Activated CD8-positive, alpha-beta memory T cell treated with anti-CD3 and anti-CD28 coated beads for 4 hours (primary cell): ENCODE data around the gene CCDC43.
"Not testable (repeated sequence)": the region's sequence is repeated elsewhere in the genome, so short reads cannot be mapped to it uniquely, and the experiment has no call there.

Source experiments
- DNase-seq, 2 donors: peaks; one replicate each; pipeline ENCODE4 v3.0.0-alpha.2; 2020; ENCODE audit warnings: low read depth in 2 of 2

CCDC43 gene

DNA sequence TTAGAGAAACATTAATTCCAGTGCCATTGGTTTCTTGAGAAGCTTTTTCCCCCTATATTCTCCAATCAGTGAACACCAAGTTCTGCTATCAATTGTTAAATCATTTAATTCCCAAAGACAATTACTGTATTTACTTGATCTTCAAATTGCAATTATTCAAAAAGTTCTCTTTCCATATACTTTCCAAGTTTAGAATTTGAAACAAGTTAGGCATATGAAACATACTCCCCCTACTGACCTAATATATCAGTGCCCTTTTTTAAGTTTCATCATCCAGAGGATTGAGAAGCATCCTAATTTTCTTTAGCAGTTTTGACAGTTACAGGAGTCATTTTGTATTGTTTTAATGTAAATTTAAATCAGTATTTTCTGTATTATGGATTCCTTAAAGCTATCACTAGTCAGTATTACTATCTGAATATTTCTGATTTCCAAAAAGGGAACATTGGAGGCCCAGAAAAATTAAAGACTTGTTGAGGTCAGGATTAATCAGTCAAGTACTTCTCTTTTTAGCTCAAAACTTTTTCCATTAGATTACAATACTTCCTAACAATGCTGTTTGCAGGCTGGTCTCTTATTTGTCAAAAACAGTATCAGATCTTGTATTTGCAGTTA, 17.0 kb downstream of the CCDC43 start:
- DNase-seq, result no peak

DNA sequence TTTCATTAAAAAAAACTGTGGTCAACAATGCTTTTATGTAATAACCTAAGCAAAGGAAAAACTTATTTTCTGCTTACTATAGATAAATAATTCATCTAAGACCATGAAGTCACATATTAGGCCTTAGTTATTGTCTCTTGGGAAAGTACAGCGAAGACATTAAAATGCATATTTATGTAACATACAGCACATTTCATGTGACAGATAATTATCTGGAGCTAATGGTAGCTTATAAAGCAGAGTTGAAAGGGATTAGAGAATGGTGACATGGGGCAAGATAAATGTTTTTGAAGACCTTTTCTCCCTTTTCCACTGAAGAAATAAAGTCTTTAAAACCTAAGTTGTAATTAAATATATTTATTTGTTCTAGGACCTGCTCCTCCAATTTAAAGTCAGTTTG, 23.6 kb downstream of the CCDC43 start:
- DNase-seq, result no peak

DNA sequence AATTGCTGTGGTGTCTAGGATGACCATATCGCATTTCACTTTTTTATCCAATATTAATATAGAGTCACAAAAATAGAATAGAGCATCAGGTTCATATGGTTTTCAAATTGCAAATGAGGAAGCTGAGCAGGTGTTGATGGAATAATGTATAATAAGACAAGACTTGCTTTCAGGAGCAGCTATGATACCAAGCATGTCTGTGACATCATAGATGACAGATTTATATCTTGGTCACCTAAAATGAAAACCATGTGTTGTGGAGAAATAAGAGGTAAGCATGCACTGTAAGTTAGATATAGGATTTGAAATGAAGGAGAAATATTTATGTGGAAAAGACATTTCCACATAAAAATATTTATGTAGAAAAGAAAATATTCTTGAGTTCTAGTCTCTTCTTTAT, 24.7 kb downstream of the CCDC43 start:
- DNase-seq, result no peak

DNA sequence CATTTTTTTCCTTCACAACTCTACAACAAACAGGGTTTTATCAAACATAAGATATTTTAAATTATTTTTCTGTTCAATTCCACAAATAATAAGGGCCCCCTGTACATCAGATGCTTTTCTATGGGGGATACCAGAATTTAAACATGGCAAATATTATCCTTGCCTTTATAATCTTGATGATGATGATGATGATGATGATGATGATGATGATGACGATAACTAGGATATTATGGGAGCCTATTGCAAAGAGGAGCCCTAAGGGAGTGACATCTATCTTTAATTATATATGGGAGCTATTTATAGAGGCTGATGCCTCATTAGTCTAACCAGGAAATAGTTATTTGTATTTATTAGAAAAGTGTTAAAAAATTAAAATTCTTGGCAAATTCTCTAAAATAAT, 26.5 kb downstream of the CCDC43 start:
- no peak for DNase-seq

DNA sequence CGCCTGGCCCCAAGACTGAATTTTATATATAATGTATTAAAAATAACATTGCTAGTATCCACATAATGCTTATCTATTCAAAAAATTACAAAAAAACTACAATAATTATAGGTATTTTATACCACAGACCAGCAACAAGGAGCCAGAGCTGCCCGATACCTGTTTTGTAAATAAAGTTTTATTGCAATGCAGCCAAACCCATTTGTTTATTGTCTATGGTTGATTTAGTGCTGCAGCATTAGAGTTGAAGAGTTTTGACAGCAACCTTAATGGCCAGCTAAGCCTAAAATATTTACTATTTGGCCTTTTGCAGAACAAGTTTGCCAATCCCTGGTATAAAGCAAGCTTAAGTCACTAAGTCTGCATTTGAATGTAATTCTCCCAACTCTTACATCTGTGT, 27.7 kb downstream of the CCDC43 start:
- DNase-seq, result no peak

DNA sequence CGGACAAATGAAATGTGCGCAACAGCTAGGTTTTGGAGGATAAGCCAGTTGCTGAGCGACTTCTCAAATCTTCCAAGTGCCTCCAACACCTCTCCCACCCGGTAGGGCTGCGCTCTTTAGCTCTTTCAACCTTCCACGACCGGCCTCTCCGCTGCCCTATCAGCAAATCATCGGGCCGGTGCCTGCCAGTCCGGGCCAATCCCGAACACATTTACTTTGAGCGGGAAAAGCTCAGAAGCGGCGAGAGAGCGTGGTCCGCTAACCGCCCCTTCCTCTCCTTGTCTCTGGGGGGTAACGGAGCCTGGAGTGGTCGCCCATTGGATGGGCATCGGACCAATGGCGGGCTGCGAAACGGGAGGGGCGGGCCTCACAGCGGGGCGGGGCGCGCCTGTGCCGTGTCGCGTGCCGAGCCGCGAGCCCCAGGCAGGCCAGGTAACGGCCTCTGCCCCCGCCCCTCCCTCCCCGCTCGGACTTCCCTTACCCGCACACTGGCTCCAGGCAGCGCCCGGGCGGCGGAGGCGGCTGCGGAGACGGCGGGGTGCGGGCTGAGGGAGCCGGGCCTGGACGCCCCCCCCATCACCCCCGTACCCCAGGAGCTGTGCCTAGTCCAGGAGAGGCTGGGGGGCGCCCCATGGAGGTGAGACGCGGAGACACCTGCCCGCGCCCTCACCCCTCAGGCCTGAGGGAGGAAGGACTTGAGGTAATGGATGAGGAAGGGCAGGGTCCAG, 33.4 kb downstream of the CCDC43 start, which contains the start of gene MEIOC:
MEIOC (plus strand) TSS at position 486 of the 728 bp plus-strand sequence; CDS start at position 632, 146 bp downstream.
- DNase-seq, result no peak

DNA sequence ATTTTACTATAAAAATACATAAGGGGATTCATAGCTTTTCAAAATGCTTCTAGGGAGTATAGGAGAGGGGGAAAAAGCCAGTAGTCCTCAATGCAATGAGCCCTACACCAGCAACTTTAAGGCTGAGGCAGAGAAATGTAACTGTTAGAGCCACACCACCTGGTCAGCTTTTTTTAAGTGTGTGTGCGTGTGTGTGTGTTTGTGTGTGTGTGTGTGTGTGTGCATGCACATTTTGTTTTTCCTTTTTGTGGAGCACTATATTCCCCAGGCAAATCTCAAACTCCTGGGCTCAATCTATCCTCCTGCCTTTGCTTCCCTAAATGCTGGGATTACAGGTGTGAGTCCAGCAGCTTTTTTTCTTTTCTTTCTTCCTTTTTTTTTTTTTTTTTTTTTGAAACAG, 35.6 kb downstream of the CCDC43 start:
- no peak for DNase-seq

DNA sequence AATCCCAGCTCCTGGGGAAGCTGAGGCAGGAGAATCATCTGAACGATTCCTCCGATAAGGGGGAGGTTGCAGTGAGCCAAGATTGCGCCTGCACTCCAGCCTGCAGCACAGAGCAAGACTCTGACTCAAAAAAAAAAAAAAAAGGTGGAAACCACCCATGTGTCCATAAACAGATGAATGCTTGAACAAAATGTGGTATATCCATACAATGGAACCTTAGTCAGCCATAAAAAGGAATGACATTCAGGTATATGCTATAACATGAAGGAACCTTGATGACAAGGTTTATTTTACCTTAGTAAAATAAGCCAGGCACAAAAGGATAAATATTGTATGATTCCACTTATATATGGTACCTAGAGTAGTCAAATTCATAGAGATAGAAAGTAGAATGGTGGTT, 36.2 kb downstream of the CCDC43 start:
- DNase-seq, result no peak

DNA sequence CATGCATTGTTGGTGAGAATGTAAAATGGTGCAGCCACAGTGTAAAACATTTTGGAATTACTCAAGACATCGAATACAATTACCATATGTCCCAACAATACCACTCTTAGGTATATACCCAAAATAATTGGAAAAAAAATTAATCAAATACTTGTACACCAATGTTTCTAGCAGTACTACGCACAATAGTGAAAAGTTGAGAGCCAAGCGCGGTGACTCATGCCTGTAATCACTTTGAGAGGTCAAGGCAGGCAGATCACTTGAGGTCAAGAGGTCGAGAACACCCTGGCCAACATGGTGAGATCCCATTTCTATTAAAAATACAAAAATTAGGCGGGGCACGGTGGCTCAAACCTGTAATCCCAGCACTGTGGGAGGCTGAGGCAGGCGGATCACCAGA, 36.8 kb downstream of the CCDC43 start:
- no peak for DNase-seq

DNA sequence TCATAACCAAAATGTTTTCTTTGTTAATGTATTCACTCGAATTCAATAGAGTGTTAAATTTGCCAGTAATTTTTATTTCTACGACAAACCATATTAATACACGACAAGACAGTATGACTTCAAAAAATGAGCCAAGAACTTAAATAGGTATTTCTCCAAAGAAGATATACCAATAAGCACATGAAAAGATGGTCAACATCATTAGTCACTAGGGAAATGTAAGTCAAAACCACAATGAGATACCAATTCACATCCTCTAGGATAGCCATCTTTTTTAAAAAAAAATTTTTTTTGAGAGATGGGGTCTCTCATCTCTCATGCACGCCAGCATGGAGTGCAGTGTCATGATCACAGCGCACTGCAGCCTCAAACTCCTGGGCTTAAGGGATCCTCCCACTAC, 38.3 kb downstream of the CCDC43 start:
- no peak for DNase-seq

DNA sequence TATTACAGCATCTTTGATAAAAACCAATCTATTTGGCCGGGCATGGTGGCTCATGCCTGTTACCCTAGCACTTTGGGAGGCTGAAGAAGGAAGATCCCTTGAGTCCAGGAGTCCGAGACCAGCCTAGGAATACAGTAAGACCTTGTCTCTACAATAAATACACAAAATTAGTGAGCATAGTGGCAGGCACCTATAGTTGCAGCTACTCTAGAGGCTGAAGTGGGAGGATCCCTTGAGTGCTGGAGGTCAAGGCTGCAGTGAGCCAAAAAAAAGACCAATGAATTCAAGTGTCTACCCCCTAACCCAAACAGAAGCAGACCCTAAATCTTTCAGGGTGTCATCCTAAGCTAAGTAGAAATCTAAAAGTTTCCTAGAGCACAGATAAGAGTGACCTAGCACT, 40.6 kb downstream of the CCDC43 start:
- no peak for DNase-seq

DNA sequence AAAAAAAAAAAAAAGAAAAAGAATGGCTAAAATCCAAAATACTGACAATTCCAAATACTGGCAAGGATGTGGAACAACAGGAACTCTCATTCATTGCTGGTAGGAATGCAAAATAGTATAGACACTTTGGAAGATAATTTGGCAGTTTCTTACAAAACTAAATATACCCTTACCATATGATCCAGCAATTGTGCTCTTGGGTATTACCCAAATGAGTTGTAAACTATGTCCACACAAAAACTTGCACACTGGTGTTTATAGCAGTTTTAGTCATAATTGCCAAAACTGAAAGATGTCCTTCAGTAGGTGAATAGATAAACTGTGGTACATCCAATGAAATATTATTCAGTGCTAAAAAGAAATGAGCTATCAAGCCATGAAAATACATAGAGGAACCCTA, 41.8 kb downstream of the CCDC43 start:
- DNase-seq, result no peak

DNA sequence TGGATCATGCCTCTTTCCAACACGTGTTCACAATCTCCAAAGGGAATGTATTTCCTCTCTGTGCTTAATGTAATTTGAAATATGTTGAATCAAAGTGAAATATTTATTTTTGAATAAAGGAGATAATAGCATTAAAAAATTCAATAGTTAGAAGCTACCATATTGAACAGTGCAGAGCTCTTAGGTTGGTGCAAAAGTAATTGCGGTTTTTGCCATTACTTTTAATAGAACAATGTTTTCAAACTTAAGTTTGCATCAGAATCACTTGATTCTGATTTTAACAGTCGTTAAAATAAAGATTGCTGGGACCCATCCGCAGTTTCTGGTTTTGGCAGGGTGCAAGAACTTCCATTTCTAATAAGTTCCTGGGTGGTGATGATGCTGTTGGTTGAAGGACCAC, 43.3 kb downstream of the CCDC43 start:
- no peak for DNase-seq

DNA sequence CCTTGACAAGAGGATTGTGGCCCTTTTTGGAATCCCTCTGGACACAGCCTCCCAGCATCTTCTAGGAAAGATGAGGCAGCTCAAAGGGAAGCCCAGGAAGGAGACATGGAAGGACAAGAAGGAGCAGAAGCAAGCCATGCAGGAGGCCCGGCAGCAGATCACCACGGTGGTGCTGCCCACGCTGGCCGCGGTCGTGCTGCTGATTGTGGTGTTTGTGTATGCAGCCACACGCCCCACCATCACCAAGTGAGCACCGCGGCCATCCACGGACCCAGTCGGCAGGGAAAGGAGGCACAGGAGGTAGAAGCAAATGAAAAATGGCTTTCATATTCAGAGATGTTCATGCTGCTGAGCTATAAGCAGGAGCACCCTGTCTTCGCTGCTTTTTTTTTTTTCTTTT, 44.2 kb downstream of the CCDC43 start:
- DNase-seq, result no peak

DNA sequence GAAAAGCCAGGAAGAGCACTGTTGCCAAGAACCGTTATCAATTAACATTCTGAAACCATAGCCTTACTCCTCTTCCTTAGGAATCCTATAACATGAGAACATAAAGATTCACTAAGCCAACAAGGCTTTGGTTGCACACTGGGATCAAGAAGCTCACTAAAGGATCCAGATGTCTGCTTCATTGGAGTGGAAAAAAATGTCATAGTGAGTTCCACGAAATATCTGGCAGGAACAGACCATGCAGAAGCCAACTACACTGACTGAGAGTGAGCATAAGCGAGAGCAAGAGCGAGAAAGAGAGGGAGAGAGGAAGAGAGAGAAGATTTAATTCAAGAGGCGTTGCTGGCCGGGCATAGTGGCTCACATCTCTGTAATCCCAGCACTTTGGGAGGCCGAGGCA, 46.7 kb downstream of the CCDC43 start:
- no peak for DNase-seq

DNA sequence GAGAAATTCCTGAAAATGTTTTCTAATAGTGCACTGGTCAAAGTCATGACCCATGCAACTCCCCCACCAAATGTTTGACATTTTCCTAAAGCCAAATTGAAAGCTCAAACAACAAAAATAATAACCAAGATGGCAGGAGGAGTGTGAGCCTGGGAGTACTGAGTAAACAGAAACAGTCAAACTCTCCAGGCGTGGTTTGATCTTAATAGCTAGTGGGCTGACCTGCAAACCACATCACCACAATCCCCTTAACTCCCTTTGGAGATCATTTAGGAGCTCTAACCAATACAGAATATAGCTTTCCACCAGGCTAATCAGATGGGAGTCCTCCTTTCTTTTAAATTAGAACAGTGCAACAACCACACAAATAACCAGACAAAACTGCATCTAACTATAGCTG, 52.5 kb downstream of the CCDC43 start:
- no peak for DNase-seq

DNA sequence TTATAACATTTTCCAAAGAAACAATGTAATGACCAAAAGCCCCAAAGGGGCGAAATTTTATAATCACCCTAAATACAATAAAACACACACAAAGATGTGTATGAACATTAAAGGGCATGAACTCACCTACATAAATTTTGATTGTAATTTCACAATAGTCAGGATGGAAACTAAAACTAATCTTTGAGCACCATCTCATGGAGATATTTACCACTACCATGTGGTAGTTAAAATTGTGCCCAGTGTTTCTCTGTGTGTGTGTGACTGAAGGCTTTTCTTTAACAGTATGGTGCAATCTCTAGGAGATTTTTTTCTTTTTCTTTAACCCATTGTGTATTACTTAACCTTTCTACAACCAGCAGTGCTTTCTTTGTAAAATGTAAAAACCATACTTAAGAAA, 53.0 kb downstream of the CCDC43 start:
- DNase-seq, result no peak

DNA sequence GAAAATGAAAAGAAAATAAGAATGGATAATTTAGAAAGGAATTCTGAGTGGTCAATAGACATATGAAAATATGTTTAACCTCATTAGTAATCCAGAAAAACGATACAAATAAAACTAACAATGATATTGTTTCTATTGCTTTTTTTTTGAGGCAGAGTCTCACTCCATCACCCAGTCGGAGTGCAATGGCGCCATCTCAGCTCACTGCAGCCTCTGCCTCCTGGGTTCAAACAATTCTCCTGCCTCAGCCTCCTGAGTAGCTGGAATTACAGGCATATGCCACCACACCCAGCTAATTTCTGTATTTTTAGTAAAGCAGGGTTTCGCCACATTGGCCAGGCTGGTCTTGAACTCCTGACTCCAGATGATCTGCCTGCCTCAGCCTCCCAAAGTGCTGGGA, 55.2 kb downstream of the CCDC43 start:
- DNase-seq, result not testable (repeated sequence)

DNA sequence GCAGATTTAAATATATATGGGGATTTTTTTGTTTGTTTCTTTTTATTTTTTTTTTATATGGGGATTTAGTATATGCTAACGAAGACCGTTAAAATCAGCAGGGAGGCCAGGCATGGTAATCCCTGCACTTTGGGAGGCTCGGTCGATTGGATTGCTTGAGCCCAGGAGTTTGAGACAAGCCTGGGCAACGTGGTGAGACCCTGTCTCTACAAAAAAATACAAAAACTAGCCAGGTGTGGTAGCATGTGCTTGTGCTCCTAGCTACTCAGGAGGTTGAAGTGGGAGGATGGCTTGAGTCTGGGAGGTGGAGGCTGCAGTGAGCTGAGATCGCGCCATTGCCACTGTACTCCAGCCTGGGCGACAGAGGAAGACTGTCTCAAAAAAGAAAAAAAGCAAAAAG, 55.6 kb downstream of the CCDC43 start:
- DNase-seq, result no peak

DNA sequence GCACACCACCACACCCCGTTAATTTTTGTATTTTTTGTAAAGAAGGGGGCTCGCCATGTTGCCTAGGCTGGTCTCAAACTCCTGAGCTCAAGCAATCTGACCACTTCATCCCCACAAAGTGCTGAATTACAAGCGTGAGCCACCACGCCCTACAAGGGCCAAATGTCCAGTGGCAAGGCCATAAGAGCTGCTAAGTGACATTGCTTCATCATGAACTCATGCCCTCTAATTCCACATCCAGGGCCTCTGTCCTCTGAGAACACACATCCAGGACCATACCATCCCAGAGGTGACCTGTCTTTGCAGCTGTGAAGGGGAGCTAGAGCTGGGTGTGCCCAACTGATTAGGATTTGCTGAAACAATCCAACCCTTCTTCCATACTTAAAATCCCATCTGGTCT, 58.9 kb downstream of the CCDC43 start:
- DNase-seq, result no peak

DNA sequence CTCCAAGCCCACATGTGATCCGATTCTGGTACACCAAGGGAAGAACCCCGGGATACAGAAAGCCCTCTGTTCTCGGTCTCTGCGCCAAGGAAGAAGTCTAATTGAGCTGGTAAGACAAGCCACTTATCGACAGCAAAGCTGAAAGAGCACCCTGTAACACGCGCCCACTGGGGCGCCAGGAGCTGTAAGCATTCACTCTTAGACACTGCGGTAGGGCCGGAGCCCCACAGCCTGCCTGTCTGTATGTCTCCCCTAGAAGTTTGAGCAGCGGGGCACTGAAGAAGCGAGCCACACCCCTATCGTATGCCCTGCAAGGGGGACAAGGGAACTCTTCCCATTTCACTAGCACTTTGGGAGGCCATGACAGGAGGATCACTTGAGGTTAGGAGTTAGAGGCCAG, 60.3 kb downstream of the CCDC43 start:
- DNase-seq, result no peak

DNA sequence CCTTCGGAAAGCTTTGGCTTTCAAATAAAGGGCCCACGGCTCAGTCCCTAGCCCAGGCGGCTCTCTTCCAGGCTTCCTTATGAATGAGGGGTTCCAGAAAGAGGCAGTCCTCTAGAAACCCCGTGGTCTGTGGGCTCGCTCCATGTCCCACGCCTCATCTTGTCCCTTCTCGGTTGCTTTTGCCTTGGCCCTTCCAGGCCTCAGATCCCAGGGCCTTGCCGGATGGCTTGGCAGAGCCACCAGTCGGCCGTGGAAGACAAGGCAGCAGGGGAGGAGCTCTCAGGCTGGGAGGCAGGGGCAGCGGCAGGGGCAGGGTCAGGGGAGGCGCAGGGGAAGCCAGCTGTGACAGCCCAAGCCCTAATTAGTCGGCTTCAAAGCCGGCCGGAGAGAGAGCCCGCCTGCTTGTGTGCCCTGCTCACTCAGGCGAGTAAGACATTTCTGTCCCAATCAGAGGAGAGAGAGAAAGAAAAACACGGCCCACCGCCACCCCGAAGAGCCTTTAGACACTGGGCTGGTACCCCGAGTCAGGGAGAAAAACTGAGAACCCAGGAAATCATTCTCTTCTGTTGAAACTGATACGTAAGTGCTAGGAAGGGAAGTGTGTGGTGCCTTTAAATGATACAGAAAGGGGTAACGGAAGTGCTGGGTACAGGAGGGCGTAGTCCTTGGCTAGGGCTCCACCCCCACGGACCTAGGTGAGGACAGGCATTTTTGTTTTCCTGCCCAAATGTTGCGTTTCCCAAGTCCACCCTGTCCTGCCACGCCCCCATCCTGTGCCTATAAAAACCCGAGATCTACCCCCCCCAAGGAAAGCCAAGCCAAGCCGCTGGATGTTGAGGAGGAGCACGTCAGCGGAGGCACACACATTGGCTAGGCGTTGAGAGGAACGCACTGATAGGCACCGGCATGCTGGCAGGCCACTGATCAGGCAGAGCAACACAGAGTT, 61.1 kb downstream of the CCDC43 start:
- no peak for DNase-seq
